Forelimb muscle (tissue), 1 donor: ENCODE data around the gene GBP2. TPM values are rescaled to one million over a fixed set of nuclear protein-coding genes. Genes with fewer than 3 reads are reported as not detected.

Experiments used
- DNase-seq: peaks from one replicate; pipeline ENCODE4 v3.0.0-alpha.2; 2013; ENCODE audit warnings: low read depth
- polyA plus RNA-seq: library from polyadenylated mRNA; unstranded; fragments of 120-200 nt; gene quantifications from one replicate; pipeline ENCODE4 v1.2.1, GENCODE V29; 2013; ENCODE audit not compliant: insufficient read length

The GBP2 gene
- polyA plus RNA-seq, 1 donor, result 0.63 TPM

GRCh38 chr1:89065079-89065868 lies 60.6 kb downstream of the GBP2 start, which contains the start of gene GBP1:
TSS of gene GBP1 (minus strand) at chr1:89065208. CDS start at chr1:89063234, 1,974 bp downstream.
- peak; percentile 70 for DNase-seq

- DNase-seq, result no peak
These were observed 61.3 kb downstream of the GBP2 start for GRCh38 chr1:89064632-89065031.

- no peak for DNase-seq
These were observed 62.8 kb downstream of the GBP2 start for GRCh38 chr1:89063094-89063493.

- no peak for DNase-seq
These were observed 65.8 kb downstream of the GBP2 start for GRCh38 chr1:89060091-89060490.

Other genes starting within 250 kb of the GBP2 start
- 35.0 TPM for gene GTF2B, start 234.5 kb downstream of the GBP2 start, polyA plus RNA-seq
- gene KYAT3, start 133.5 kb downstream of the GBP2 start, polyA plus RNA-seq, result 11.1 TPM
- 11.4 TPM for gene RBMXL1, start 133.5 kb downstream of the GBP2 start, polyA plus RNA-seq
- 2.5 TPM for gene GBP3, start 103.2 kb downstream of the GBP2 start, polyA plus RNA-seq
- gene GBP1, start 60.9 kb downstream of the GBP2 start, polyA plus RNA-seq, result 4.1 TPM
- gene GBP7, start 49.9 kb upstream of the GBP2 start, polyA plus RNA-seq, result not detected
- 4.9 TPM for gene GBP4, start 72.8 kb upstream of the GBP2 start, polyA plus RNA-seq
- gene GBP5, start 146.7 kb upstream of the GBP2 start, polyA plus RNA-seq, result 0.85 TPM
- not detected for gene GBP6, start 237.9 kb upstream of the GBP2 start, polyA plus RNA-seq